Memory B cell (primary cell): ENCODE measurements around the gene CATSPERE.
"Not testable (repeated sequence)": the region's sequence is repeated elsewhere in the genome, so short reads cannot be mapped to it uniquely, and the experiment has no call there.

Experiments used
- ATAC-seq: fragments of 150-1000 bp; cut with Tn5 transposase; 2 replicates; pipeline ENCODE4 v1.10.0; 2021; ENCODE audit warnings: low read depth, mild to moderate bottlenecking, moderate library complexity
- DNase-seq, 2 donors: peaks; one replicate each; pipeline ENCODE4 v3.0.0; 2022; ENCODE audit warnings: low spot score in 2 of 2
- H3K27ac Mint-ChIP-seq: one replicate; pipeline ENCODE4 v1.8.0; 2022; ENCODE audit warnings: mild to moderate bottlenecking, moderate library complexity, mixed read lengths
- H3K27me3 Mint-ChIP-seq: one replicate; pipeline ENCODE4 v1.8.0; 2022; ENCODE audit warnings: mixed read lengths
- H3K36me3 Mint-ChIP-seq: one replicate; pipeline ENCODE4 v1.8.0; 2022; ENCODE audit warnings: mild to moderate bottlenecking, mixed read lengths
- H3K4me1 Mint-ChIP-seq: one replicate; pipeline ENCODE4 v1.8.0; 2022; ENCODE audit warnings: mixed read lengths
- H3K4me3 Mint-ChIP-seq: one replicate; pipeline ENCODE4 v1.8.0; 2022; ENCODE audit warnings: mild to moderate bottlenecking, moderate library complexity, mixed read lengths
- H3K9me3 Mint-ChIP-seq: one replicate; pipeline ENCODE4 v1.8.0; 2022; ENCODE audit warnings: mixed read lengths

The CATSPERE gene

GRCh38 chr1:244536316-244536715 lies 75.2 kb downstream of the CATSPERE start:
- ATAC-seq (no peak), DNase-seq (no peak)
- no peak overlapping the region for H3K27ac Mint-ChIP-seq
- peaks cover 11% of the 10 kb centered on the region for H3K9me3 Mint-ChIP-seq
- no peak overlapping the region for H3K4me3 Mint-ChIP-seq
- peaks cover 29% of the 10 kb centered on the region for H3K36me3 Mint-ChIP-seq
- H3K4me1 Mint-ChIP-seq, result no peaks in the 10 kb centered on the region
- no peaks in the 10 kb centered on the region for H3K27me3 Mint-ChIP-seq

- H3K4me1 Mint-ChIP-seq, result no peaks in the 10 kb centered on the region
- peaks cover 13% of the 10 kb centered on the region for H3K9me3 Mint-ChIP-seq
- no peak overlapping the region for H3K27ac Mint-ChIP-seq
- H3K36me3 Mint-ChIP-seq, result peaks cover 15% of the 10 kb centered on the region
- DNase-seq (no peak), ATAC-seq (no peak)
- H3K27me3 Mint-ChIP-seq, result no peaks in the 10 kb centered on the region
- H3K4me3 Mint-ChIP-seq, result no peak overlapping the region
Measured at GRCh38 chr1:244545511-244545910, 84.4 kb downstream of the CATSPERE start.

- H3K27me3 Mint-ChIP-seq, result no peaks in the 10 kb centered on the region
- no peak overlapping the region for H3K4me3 Mint-ChIP-seq
- no peak for ATAC-seq
- H3K4me1 Mint-ChIP-seq, result no peaks in the 10 kb centered on the region
- H3K9me3 Mint-ChIP-seq, result peaks cover 14% of the 10 kb centered on the region
- peaks cover 18% of the 10 kb centered on the region for H3K36me3 Mint-ChIP-seq
- no peak for DNase-seq
- H3K27ac Mint-ChIP-seq, result no peak overlapping the region
Measured at GRCh38 chr1:244548558-244549115, 87.6 kb downstream of the CATSPERE start.

GRCh38 chr1:244552336-244552735 lies 91.3 kb downstream of the CATSPERE start:
- Mint-ChIP-seq H3K27ac (no peak overlapping the region), H3K27me3 (no peaks in the 10 kb centered on the region), H3K9me3 (peaks cover 13% of the 10 kb centered on the region), H3K4me1 (no peaks in the 10 kb centered on the region), H3K36me3 (peaks cover 13% of the 10 kb centered on the region), H3K4me3 (no peak overlapping the region)
- DNase-seq (no peak), ATAC-seq (no peak)

GRCh38 chr1:244556263-244556662 lies 95.2 kb downstream of the CATSPERE start:
- no peak for ATAC-seq
- H3K4me1 Mint-ChIP-seq, result no peaks in the 10 kb centered on the region
- H3K4me3 Mint-ChIP-seq, result no peak overlapping the region
- no peak overlapping the region for H3K27ac Mint-ChIP-seq
- H3K36me3 Mint-ChIP-seq, result peaks cover 21% of the 10 kb centered on the region
- H3K9me3 Mint-ChIP-seq, result peaks cover 17% of the 10 kb centered on the region
- peaks cover 1% of the 10 kb centered on the region for H3K27me3 Mint-ChIP-seq
- no peak for DNase-seq

- Mint-ChIP-seq H3K4me3 (no peak overlapping the region), H3K27me3 (peaks cover 1% of the 10 kb centered on the region), H3K4me1 (no peaks in the 10 kb centered on the region), H3K36me3 (peaks cover 20% of the 10 kb centered on the region), H3K27ac (no peak overlapping the region), H3K9me3 (peaks cover 14% of the 10 kb centered on the region)
- no peak for DNase-seq
- ATAC-seq, result no peak
Measured at GRCh38 chr1:244557565-244557964, 96.5 kb downstream of the CATSPERE start.

GRCh38 chr1:244559561-244559960 lies 98.5 kb downstream of the CATSPERE start:
- no peak for ATAC-seq
- peaks cover 15% of the 10 kb centered on the region for H3K9me3 Mint-ChIP-seq

GRCh38 chr1:244562877-244563276 lies 101.8 kb downstream of the CATSPERE start:
- peaks cover 15% of the 10 kb centered on the region for H3K9me3 Mint-ChIP-seq
- DNase-seq, H3K27me3 Mint-ChIP-seq, H3K4me1 Mint-ChIP-seq, H3K4me3 Mint-ChIP-seq, H3K27ac Mint-ChIP-seq, ATAC-seq: not testable (repeated sequence)
- H3K36me3 Mint-ChIP-seq, result peaks cover 31% of the 10 kb centered on the region

More at GRCh38 chr1:244559561-244559960, 98.5 kb downstream of the CATSPERE start:
- Mint-ChIP-seq H3K27me3 (peaks cover 1% of the 10 kb centered on the region), H3K27ac (no peak overlapping the region), H3K36me3 (peaks cover 23% of the 10 kb centered on the region), H3K4me1 (no peaks in the 10 kb centered on the region), H3K4me3 (no peak overlapping the region)
- DNase-seq, result no peak

GRCh38 chr1:244573768-244574167 lies 112.7 kb downstream of the CATSPERE start:
- Mint-ChIP-seq H3K4me1 (no peaks in the 10 kb centered on the region), H3K4me3 (no peak overlapping the region), H3K27ac (no peak overlapping the region), H3K27me3 (no peaks in the 10 kb centered on the region), H3K9me3 (peaks cover 15% of the 10 kb centered on the region), H3K36me3 (peaks cover 12% of the 10 kb centered on the region)
- no peak for ATAC-seq
- DNase-seq, result no peak

GRCh38 chr1:244576259-244576892 lies 115.3 kb downstream of the CATSPERE start:
- Mint-ChIP-seq H3K4me3 (no peak overlapping the region), H3K4me1 (no peaks in the 10 kb centered on the region), H3K27ac (no peak overlapping the region), H3K36me3 (peaks cover 14% of the 10 kb centered on the region), H3K27me3 (no peaks in the 10 kb centered on the region), H3K9me3 (peaks cover 18% of the 10 kb centered on the region)
- no peak for DNase-seq
- ATAC-seq, result no peak

- Mint-ChIP-seq H3K36me3 (peaks cover 13% of the 10 kb centered on the region), H3K9me3 (peaks cover 16% of the 10 kb centered on the region)
- ATAC-seq, H3K27ac Mint-ChIP-seq, H3K4me1 Mint-ChIP-seq, DNase-seq, H3K27me3 Mint-ChIP-seq, H3K4me3 Mint-ChIP-seq: not testable (repeated sequence)
Measured at GRCh38 chr1:244578205-244578604, 117.1 kb downstream of the CATSPERE start.

GRCh38 chr1:244583358-244583982 lies 122.4 kb downstream of the CATSPERE start:
- ATAC-seq, result no peak
- Mint-ChIP-seq H3K27me3 (no peaks in the 10 kb centered on the region), H3K36me3 (peaks cover 9% of the 10 kb centered on the region), H3K27ac (no peak overlapping the region), H3K9me3 (peaks cover 2% of the 10 kb centered on the region), H3K4me3 (no peak overlapping the region), H3K4me1 (peaks cover 3% of the 10 kb centered on the region)
- DNase-seq, result no peak

- peaks cover 9% of the 10 kb centered on the region for H3K36me3 Mint-ChIP-seq
- no peak overlapping the region for H3K27ac Mint-ChIP-seq
- H3K9me3 Mint-ChIP-seq, result peaks cover 3% of the 10 kb centered on the region
- H3K4me3 Mint-ChIP-seq, result no peak overlapping the region
- no peaks in the 10 kb centered on the region for H3K27me3 Mint-ChIP-seq
- H3K4me1 Mint-ChIP-seq, result peaks cover 3% of the 10 kb centered on the region
- ATAC-seq (no peak), DNase-seq (no peak)
Measured at GRCh38 chr1:244585867-244586266, 124.8 kb downstream of the CATSPERE start.

GRCh38 chr1:244590670-244591069 lies 129.6 kb downstream of the CATSPERE start:
- ATAC-seq (no peak), DNase-seq (no peak)
- Mint-ChIP-seq H3K4me3 (no peak overlapping the region), H3K27ac (no peak overlapping the region), H3K4me1 (no peaks in the 10 kb centered on the region), H3K9me3 (peaks cover 4% of the 10 kb centered on the region), H3K27me3 (no peaks in the 10 kb centered on the region), H3K36me3 (peaks cover 4% of the 10 kb centered on the region)
